HCT116 (cell line): ENCODE results near the gene SNRNP35. TPM values are rescaled to one million over a fixed set of nuclear protein-coding genes. Genes with fewer than 3 reads are reported as not detected.

Experiments
- ATAC-seq: fragments of 200-7000 bp; cut with Tn5 transposase; 2 replicates; pipeline ENCODE4 v1.9.1; 2020; ENCODE audit warnings: mild to moderate bottlenecking, moderate library complexity
- BruUV-seq: library from RNA; stranded (reverse); fragments of 400-500 nt; replicated peaks from 2 replicates; lab custom pipeline; 2021; lab: Mats Ljungman, UMichigan
- CTCF ChIA-PET: fragments of 300-600 bp; sonication (Branson Sonifier 250); formaldehyde crosslinking; loops from one replicate; lab custom pipeline; 2021; ENCODE audit warnings: antibody characterized with exemption; lab: Charles Lee
- POLR2A ChIA-PET: fragments of 300-600, 350-600 bp; sonication (Branson Sonifier 250); formaldehyde crosslinking; loops from one replicate; lab custom pipeline; 2021; ENCODE audit warnings: antibody characterized with exemption; lab: Charles Lee
- RAD21 ChIA-PET, 2 experiments: fragments of 300-600 bp; sonication (Branson Sonifier 250); formaldehyde crosslinking; loops; one replicate each; lab custom pipeline; 2023; ENCODE audit warnings: low total read pairs in 2 of 2; ENCODE audit not compliant: uncharacterized antibody in 2 of 2, unreplicated experiment in 2 of 2, low non-redundant PET in 1 of 2; lab: Charles Lee
- DNase-seq: peaks from one replicate; pipeline ENCODE4 v3.0.0-alpha.2; 2010; ENCODE audit warnings: low read depth, low spot score
- H2AFZ ChIP-seq: fragments of 200-600 bp; shearing (Covaris generic), sonication (generic); 2 replicates; pipeline ENCODE4 v1.6.1; 2017; ENCODE audit warnings: low read depth, mixed run types, mixed read lengths, antibody characterized with exemption, low read length; ENCODE audit not compliant: poor library complexity, severe bottlenecking
- H3K27ac ChIP-seq: 2 replicates; pipeline ENCODE4 v1.5.1; 2012; ENCODE audit warnings: low read depth, low read length
- H3K27me3 ChIP-seq: fragments of 200-600 bp; sonication (generic); 2 replicates; pipeline ENCODE4 v1.6.1; 2016; ENCODE audit warnings: mixed run types, low read length, mixed read lengths; ENCODE audit not compliant: insufficient read depth
- H3K36me3 ChIP-seq, 2 experiments: fragments of 200-500 bp in 1 of 2; fragments of 200-600 bp in 1 of 2; sonication (Bioruptor generic) in 1 of 2; sonication (generic) in 1 of 2; 2 replicates each; pipeline versions ENCODE4 v1.5.1 to v1.6.1; 2014 to 2016; ENCODE audit warnings: low read length in 2 of 2, inconsistent platforms in 1 of 2, mixed read lengths in 1 of 2, mixed run types in 1 of 2; ENCODE audit not compliant: insufficient read depth in 2 of 2, control insufficient read depth in 1 of 2
- H3K4me1 ChIP-seq, 2 experiments: fragments of 200-600 bp in 1 of 2; sonication (generic) in 1 of 2; 2 replicates each; pipeline versions ENCODE4 v1.5.1 to v1.6.1; 2012 to 2017; ENCODE audit warnings: low read length in 2 of 2, inconsistent platforms in 1 of 2, mild to moderate bottlenecking in 1 of 2, mixed read lengths in 1 of 2, mixed run types in 1 of 2, moderate library complexity in 1 of 2; ENCODE audit not compliant: insufficient read depth in 2 of 2, control insufficient read depth in 1 of 2
- H3K4me2 ChIP-seq: fragments of 200-600 bp; sonication (generic); 2 replicates; pipeline ENCODE4 v1.6.1; 2017; ENCODE audit warnings: mixed run types, low read length, mixed read lengths
- H3K4me3 ChIP-seq, 2 experiments: fragments of 200-600 bp in 1 of 2; sonication (generic) in 1 of 2; replicated peaks in 1 of 2; 2 replicates each; pipeline ENCODE4 v1.5.1; 2011 to 2016; ENCODE audit warnings: low read length in 2 of 2, control low read depth in 1 of 2, low read depth in 1 of 2, mild to moderate bottlenecking in 1 of 2, mixed read lengths in 1 of 2, mixed run types in 1 of 2
- H3K79me2 ChIP-seq: fragments of 200-600 bp; sonication (generic); 2 replicates; pipeline ENCODE4 v1.6.1; 2017; ENCODE audit warnings: mild to moderate bottlenecking, mixed run types, low read length, moderate library complexity, mixed read lengths; ENCODE audit not compliant: insufficient read depth
- H3K9ac ChIP-seq: fragments of 200-600 bp; sonication (generic); 2 replicates; pipeline ENCODE4 v1.6.1; 2016; ENCODE audit warnings: low read length, mixed read lengths
- H3K9me2 ChIP-seq: fragments of 200-600 bp; sonication (generic), shearing (Covaris generic); 2 replicates; pipeline ENCODE4 v1.6.1; 2017; ENCODE audit warnings: mixed run types, mild to moderate bottlenecking, moderate library complexity; ENCODE audit not compliant: insufficient read depth
- H3K9me3 ChIP-seq, 2 experiments: fragments of 200-500 bp in 1 of 2; fragments of 200-600 bp in 1 of 2; sonication (Bioruptor generic) in 1 of 2; sonication (generic) in 1 of 2; 2 replicates each; pipeline ENCODE4 v1.6.1; 2014 to 2017; ENCODE audit warnings: low read length in 2 of 2, mixed read lengths in 2 of 2, inconsistent platforms in 1 of 2, low read depth in 1 of 2, mild to moderate bottlenecking in 1 of 2, mixed run types in 1 of 2, moderate library complexity in 1 of 2; ENCODE audit not compliant: control insufficient read depth in 1 of 2, insufficient read depth in 1 of 2
- H4K20me1 ChIP-seq: fragments of 200-600 bp; sonication (generic), shearing (Covaris generic); 2 replicates; pipeline ENCODE4 v1.6.1; 2017; ENCODE audit warnings: mixed run types, mild to moderate bottlenecking, moderate library complexity; ENCODE audit not compliant: insufficient read depth
- CTCF ChIP-seq, 3 experiments: fragments of 200-600 bp in 1 of 3; sonication (generic) in 1 of 3; IDR thresholded peaks in 2 of 3; conservative IDR thresholded peaks in 1 of 3; 2 replicates each; pipeline ENCODE4 v1.5.1; 2012 to 2017; ENCODE audit warnings: low read depth in 2 of 3, low read length in 2 of 3, antibody characterized with exemption in 1 of 3, borderline replicate concordance in 1 of 3, control low read depth in 1 of 3, mild to moderate bottlenecking in 1 of 3, mixed read lengths in 1 of 3, mixed run types in 1 of 3, moderate library complexity in 1 of 3; ENCODE audit not compliant: insufficient read depth in 1 of 3
- MAX ChIP-seq: IDR thresholded peaks from 2 replicates; pipeline ENCODE4 v1.6.1; 2012
- RAD21 ChIP-seq: IDR thresholded peaks from 2 replicates; pipeline ENCODE4 v1.6.1; 2012; ENCODE audit warnings: low read depth, mild to moderate bottlenecking
- SIN3A ChIP-seq: IDR thresholded peaks from 2 replicates; pipeline ENCODE4 v1.6.1; 2012; ENCODE audit warnings: low read depth
- SRF ChIP-seq: IDR thresholded peaks from 2 replicates; pipeline ENCODE4 v1.6.1; 2012; ENCODE audit warnings: low read depth
- YY1 ChIP-seq: IDR thresholded peaks from 2 replicates; pipeline ENCODE4 v1.6.1; 2011; ENCODE audit warnings: low read length, low read depth, moderate library complexity, mild to moderate bottlenecking; ENCODE audit not compliant: insufficient replicate concordance; ENCODE audit errors: extremely low read depth
- ZNF274 ChIP-seq: fragments of 200-500 bp; sonication (Bioruptor generic); IDR thresholded peaks from 2 replicates; pipeline ENCODE4 v1.6.1; 2014; ENCODE audit warnings: mild to moderate bottlenecking, low read depth, low read length, inconsistent platforms
- intact Hi-C: fragments of 100-400 bp; cut with micrococcal nuclease; formaldehyde crosslinking; loops from 2 replicates; pipeline ENCODE4 v1.10.0; 2022
- total RNA-seq: library from RNA; stranded (reverse); gene quantifications from one replicate; pipeline ENCODE4 v1.2.1, GENCODE V29; 2021; ENCODE audit not compliant: unreplicated experiment

SNRNP35 gene
- total RNA-seq, 1 experiment from 2014 or later = 12.4 TPM

GRCh38 chr12:123465084-123465483, 7.1 kb downstream of the SNRNP35 start (continued):
- no peak for TF ChIP-seq ZNF274
- no peak for TF ChIP-seq SIN3A
- TF ChIP-seq SRF = no peak
- TF ChIP-seq MAX = no peak
- TF ChIP-seq, all 23 proteins: peak for 0

- Histone ChIP-seq H4K20me1 (no peaks in the 10 kb centered on the region), H3K4me2 (no peak overlapping the region), H3K4me3 (no peak overlapping the region), H3K79me2 (peaks cover 4% of the 10 kb centered on the region; the same call in 1 of the 2 replicates), H3K4me1 (no peaks in the 10 kb centered on the region), H3K9ac (no peak overlapping the region), H3K9me3 (no peaks in the 10 kb centered on the region), H3K9me2 (no peaks in the 10 kb centered on the region), H3K27me3 (no peaks in the 10 kb centered on the region), H3K27ac (no peak overlapping the region), H2AFZ (no peak overlapping the region), H3K36me3 (peaks cover 3 to 8% of the 10 kb centered on the region in 2 experiments; a peak in 3 of 4 replicates)
- TF ChIP-seq CTCF (IDR thresholded peaks at IDR 0.05 in 2 of 3, conservative IDR thresholded peaks at IDR 0.05 in 1 of 3; ENCODE audit: borderline replicate concordance in 1 of 3, insufficient read depth in 1 of 3, low read depth in 2 of 3, low read length in 2 of 3) (peak; percentile 21 to 43 (median 38); a peak in 4 of 6 replicates), YY1 (no peak), RAD21 (peak; percentile 58)
- ChIA-PET POLR2A (no interaction called here), CTCF (no interaction called here), RAD21 (no interaction called here)
- DNase-seq (no peak), ATAC-seq (peak; percentile 84)
- intact Hi-C loops = no loop called here
- no TSS peak for BruUV-seq
Measured at GRCh38 chr12:123468786-123469185, 10.8 kb downstream of the SNRNP35 start.
